Neural cell (in vitro differentiated cells): Measurements from ENCODE around the gene SP140. TPM values are rescaled to one million over a fixed set of nuclear protein-coding genes. Genes with fewer than 3 reads are reported as not detected.

Experiments used
- H2AFZ ChIP-seq: fragments of 200-600, 300-800 bp; sonication (generic), shearing (Covaris generic); 2 replicates; pipeline ENCODE4 v1.6.0; 2014; ENCODE audit warnings: low read depth, mild to moderate bottlenecking, antibody characterized with exemption, low read length, moderate library complexity
- H3F3A ChIP-seq: fragments of 200-600 bp; shearing (Covaris generic); 2 replicates; pipeline ENCODE4 v1.6.1; 2016; ENCODE audit warnings: mild to moderate bottlenecking, moderate library complexity, mixed read lengths, antibody characterized with exemption, low read length; ENCODE audit not compliant: insufficient read depth, poor library complexity, severe bottlenecking
- H3K27ac ChIP-seq: fragments of 200-600, 300-800 bp; sonication (generic), shearing (Covaris generic); 2 replicates; pipeline ENCODE4 v1.5.1; 2014; ENCODE audit warnings: mild to moderate bottlenecking, low read length, moderate library complexity
- H3K27me3 ChIP-seq: fragments of 300-800, 200-600 bp; sonication (generic), shearing (Covaris generic); 2 replicates; pipeline ENCODE4 v1.6.0; 2014; ENCODE audit warnings: mild to moderate bottlenecking, low read depth, low read length, moderate library complexity; ENCODE audit not compliant: insufficient read depth
- H3K36me3 ChIP-seq: fragments of 300-800, 200-600 bp; sonication (generic), shearing (Covaris generic); 2 replicates; pipeline ENCODE4 v1.5.1; 2014; ENCODE audit warnings: mild to moderate bottlenecking, antibody characterized with exemption, low read length, moderate library complexity; ENCODE audit not compliant: insufficient read depth
- H3K4me2 ChIP-seq: fragments of 300-800, 200-600 bp; sonication (generic), shearing (Covaris generic); 2 replicates; pipeline ENCODE4 v1.6.0; 2014; ENCODE audit warnings: mild to moderate bottlenecking, low read length
- H3K4me3 ChIP-seq: fragments of 300-800, 200-600 bp; sonication (generic), shearing (Covaris generic); 2 replicates; pipeline ENCODE4 v1.5.1; 2014; ENCODE audit warnings: mild to moderate bottlenecking, low read length, moderate library complexity
- H3K79me2 ChIP-seq: fragments of 200-600 bp; shearing (Covaris generic); replicated peaks from 2 replicates; pipeline ENCODE4 v1.6.0; 2014; ENCODE audit warnings: mild to moderate bottlenecking, low read length, moderate library complexity; ENCODE audit not compliant: insufficient read depth
- H3K9ac ChIP-seq: fragments of 300-800, 200-600 bp; sonication (generic), shearing (Covaris generic); 2 replicates; pipeline ENCODE4 v1.6.1; 2016; ENCODE audit warnings: mild to moderate bottlenecking, low read length, mixed read lengths
- H3K9me2 ChIP-seq: fragments of 200-600 bp; shearing (Covaris generic); 2 replicates; pipeline ENCODE4 v1.6.1; 2016; ENCODE audit warnings: mild to moderate bottlenecking, low read length, mixed read lengths; ENCODE audit not compliant: insufficient read depth
- H3K9me3 ChIP-seq: fragments of 200-600, 300-800 bp; sonication (generic), shearing (Covaris generic); 2 replicates; pipeline ENCODE4 v1.6.1; 2016; ENCODE audit warnings: mild to moderate bottlenecking, mixed run types, low read length, moderate library complexity, mixed read lengths
- H4K20me1 ChIP-seq: fragments of 200-600 bp; shearing (Covaris generic); 2 replicates; pipeline ENCODE4 v1.6.1; 2016; ENCODE audit warnings: mild to moderate bottlenecking, mixed run types; ENCODE audit not compliant: insufficient read depth
- EP300 ChIP-seq: fragments of 450-650 bp; conservative IDR thresholded peaks from 2 replicates; pipeline ENCODE4 v1.6.1; 2014; ENCODE audit warnings: antibody characterized with exemption, mild to moderate bottlenecking, moderate library complexity; ENCODE audit not compliant: poor library complexity, severe bottlenecking
- EZH2 ChIP-seq: fragments of 200-600, 300-800 bp; shearing (Covaris generic), sonication (generic); IDR thresholded peaks from 2 replicates; pipeline ENCODE4 v1.6.1; 2014; ENCODE audit warnings: antibody characterized with exemption, low read length, borderline replicate concordance, mild to moderate bottlenecking; ENCODE audit not compliant: insufficient read depth, poor library complexity, severe bottlenecking
- MXI1 ChIP-seq: fragments of 450-650 bp; conservative IDR thresholded peaks from 2 replicates; pipeline ENCODE4 v1.6.1; 2014; ENCODE audit warnings: antibody characterized with exemption, mild to moderate bottlenecking; ENCODE audit not compliant: poor library complexity, severe bottlenecking
- POLR2AphosphoS5 ChIP-seq: IDR thresholded peaks from 2 replicates; pipeline ENCODE4 v1.6.1; 2012
- RAD21 ChIP-seq: fragments of 450-650 bp; conservative IDR thresholded peaks from 2 replicates; pipeline ENCODE4 v1.6.1; 2014; ENCODE audit warnings: antibody characterized with exemption, mild to moderate bottlenecking, moderate library complexity
- SMC3 ChIP-seq: fragments of 450-650 bp; conservative IDR thresholded peaks from 2 replicates; pipeline ENCODE4 v1.6.1; 2014; ENCODE audit warnings: antibody characterized with exemption, mild to moderate bottlenecking, moderate library complexity; ENCODE audit not compliant: poor library complexity
- TAF1 ChIP-seq: IDR thresholded peaks from 2 replicates; pipeline ENCODE4 v1.6.1; 2012; ENCODE audit warnings: low read depth
- polyA plus RNA-seq: library from polyadenylated mRNA; depleted of rRNA; stranded (reverse); fragments of >200 nt; gene quantifications from 2 replicates; pipeline ENCODE4 v1.2.3, GENCODE V29; 2014
- TF ChIP-seq, protein P1 (sequence below): fragments of 450-650 bp; IDR thresholded peaks from 2 replicates; pipeline ENCODE4 v1.5.1; 2014; ENCODE audit warnings: antibody characterized with exemption, mild to moderate bottlenecking, moderate library complexity; ENCODE audit not compliant: poor library complexity, severe bottlenecking
- TF ChIP-seq, protein P2 (sequence below): IDR thresholded peaks from 2 replicates; pipeline ENCODE4 v1.6.1; 2012; ENCODE audit warnings: borderline replicate concordance

The SP140 gene
- polyA plus RNA-seq, 1 donor from 2014 or later: 0.74 TPM

DNA sequence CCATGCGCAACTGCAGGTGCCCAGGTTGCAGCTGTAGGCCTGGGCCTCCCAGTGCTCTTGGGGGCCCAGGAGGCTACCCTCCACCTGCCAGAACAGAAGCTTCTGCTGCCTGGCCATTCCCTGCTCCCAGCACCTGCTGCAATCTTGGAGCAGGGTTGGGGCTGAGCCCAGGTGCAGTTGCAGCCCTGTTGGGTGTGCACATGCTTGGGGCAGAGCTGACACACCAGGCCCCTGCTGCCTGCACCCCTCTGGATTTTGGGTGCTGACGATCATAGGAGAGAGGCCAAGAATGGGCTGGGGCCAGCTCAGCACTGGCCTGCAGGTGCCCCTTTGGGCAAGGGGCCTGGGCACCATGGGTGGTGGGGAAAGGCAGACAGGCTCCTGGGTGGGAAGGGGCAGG is 80.9 kb downstream of the SP140 start:
- H3F3A ChIP-seq: no peaks in the 10 kb centered on the region
- H3K27me3 ChIP-seq: no peaks in the 10 kb centered on the region
- H3K9me2 ChIP-seq: no peaks in the 10 kb centered on the region
- H2AFZ ChIP-seq: no peak overlapping the region
- no peak overlapping the region for H3K27ac ChIP-seq
- H3K9me3 ChIP-seq: no peaks in the 10 kb centered on the region
- no peak overlapping the region for H3K4me3 ChIP-seq
- no peaks in the 10 kb centered on the region for H3K36me3 ChIP-seq
- H3K4me2 ChIP-seq: no peak overlapping the region
- no peaks in the 10 kb centered on the region for H4K20me1 ChIP-seq
- TF ChIP-seq EZH2: no peak
- no peak for TF ChIP-seq EP300
- TF ChIP-seq, protein P1, sequence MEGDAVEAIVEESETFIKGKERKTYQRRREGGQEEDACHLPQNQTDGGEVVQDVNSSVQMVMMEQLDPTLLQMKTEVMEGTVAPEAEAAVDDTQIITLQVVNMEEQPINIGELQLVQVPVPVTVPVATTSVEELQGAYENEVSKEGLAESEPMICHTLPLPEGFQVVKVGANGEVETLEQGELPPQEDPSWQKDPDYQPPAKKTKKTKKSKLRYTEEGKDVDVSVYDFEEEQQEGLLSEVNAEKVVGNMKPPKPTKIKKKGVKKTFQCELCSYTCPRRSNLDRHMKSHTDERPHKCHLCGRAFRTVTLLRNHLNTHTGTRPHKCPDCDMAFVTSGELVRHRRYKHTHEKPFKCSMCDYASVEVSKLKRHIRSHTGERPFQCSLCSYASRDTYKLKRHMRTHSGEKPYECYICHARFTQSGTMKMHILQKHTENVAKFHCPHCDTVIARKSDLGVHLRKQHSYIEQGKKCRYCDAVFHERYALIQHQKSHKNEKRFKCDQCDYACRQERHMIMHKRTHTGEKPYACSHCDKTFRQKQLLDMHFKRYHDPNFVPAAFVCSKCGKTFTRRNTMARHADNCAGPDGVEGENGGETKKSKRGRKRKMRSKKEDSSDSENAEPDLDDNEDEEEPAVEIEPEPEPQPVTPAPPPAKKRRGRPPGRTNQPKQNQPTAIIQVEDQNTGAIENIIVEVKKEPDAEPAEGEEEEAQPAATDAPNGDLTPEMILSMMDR: no peak
- no peak for TF ChIP-seq RAD21
- TF ChIP-seq SMC3: no peak
- TF ChIP-seq, protein P2, sequence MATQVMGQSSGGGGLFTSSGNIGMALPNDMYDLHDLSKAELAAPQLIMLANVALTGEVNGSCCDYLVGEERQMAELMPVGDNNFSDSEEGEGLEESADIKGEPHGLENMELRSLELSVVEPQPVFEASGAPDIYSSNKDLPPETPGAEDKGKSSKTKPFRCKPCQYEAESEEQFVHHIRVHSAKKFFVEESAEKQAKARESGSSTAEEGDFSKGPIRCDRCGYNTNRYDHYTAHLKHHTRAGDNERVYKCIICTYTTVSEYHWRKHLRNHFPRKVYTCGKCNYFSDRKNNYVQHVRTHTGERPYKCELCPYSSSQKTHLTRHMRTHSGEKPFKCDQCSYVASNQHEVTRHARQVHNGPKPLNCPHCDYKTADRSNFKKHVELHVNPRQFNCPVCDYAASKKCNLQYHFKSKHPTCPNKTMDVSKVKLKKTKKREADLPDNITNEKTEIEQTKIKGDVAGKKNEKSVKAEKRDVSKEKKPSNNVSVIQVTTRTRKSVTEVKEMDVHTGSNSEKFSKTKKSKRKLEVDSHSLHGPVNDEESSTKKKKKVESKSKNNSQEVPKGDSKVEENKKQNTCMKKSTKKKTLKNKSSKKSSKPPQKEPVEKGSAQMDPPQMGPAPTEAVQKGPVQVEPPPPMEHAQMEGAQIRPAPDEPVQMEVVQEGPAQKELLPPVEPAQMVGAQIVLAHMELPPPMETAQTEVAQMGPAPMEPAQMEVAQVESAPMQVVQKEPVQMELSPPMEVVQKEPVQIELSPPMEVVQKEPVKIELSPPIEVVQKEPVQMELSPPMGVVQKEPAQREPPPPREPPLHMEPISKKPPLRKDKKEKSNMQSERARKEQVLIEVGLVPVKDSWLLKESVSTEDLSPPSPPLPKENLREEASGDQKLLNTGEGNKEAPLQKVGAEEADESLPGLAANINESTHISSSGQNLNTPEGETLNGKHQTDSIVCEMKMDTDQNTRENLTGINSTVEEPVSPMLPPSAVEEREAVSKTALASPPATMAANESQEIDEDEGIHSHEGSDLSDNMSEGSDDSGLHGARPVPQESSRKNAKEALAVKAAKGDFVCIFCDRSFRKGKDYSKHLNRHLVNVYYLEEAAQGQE: no peak
- TF ChIP-seq POLR2AphosphoS5: no peak
- no peak for TF ChIP-seq MXI1
- TF ChIP-seq TAF1: no peak
- no peak overlapping the region for H3K9ac ChIP-seq
- no peaks in the 10 kb centered on the region for H3K79me2 ChIP-seq

DNA sequence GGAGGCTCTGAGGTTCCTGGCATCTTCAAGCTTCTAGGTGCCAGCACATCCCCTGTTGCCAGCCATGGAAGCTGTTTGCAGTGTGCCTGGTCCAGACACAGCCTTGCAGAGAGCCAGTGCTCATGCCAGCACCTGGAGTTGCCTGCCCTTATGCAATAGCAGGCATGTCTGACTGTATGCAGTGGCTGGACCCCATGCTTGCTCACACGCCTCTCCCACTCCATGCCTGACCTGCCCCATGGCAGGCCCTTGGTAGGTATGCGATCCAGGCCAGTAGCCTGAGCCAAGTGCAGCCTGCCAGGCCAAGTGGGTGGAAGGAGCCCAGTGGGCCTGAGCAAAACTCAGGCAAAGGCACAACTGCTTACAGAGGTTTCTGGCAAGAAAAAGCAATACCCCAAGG is 81.9 kb downstream of the SP140 start:
- no peaks in the 10 kb centered on the region for H3K79me2 ChIP-seq
- H3K9me2 ChIP-seq: no peaks in the 10 kb centered on the region
- no peak overlapping the region for H3K27ac ChIP-seq
- no peak for TF ChIP-seq MXI1
- no peak for TF ChIP-seq EP300
- TF ChIP-seq, protein P2: no peak
- no peak for TF ChIP-seq SMC3
- no peak for TF ChIP-seq POLR2AphosphoS5
- TF ChIP-seq EZH2: no peak
- TF ChIP-seq RAD21: no peak
- TF ChIP-seq, protein P1: no peak
- no peak for TF ChIP-seq TAF1
- no peaks in the 10 kb centered on the region for H3K27me3 ChIP-seq
- no peaks in the 10 kb centered on the region for H3F3A ChIP-seq
- no peak overlapping the region for H3K4me3 ChIP-seq
- H3K9ac ChIP-seq: no peak overlapping the region
- no peak overlapping the region for H3K4me2 ChIP-seq
- H3K36me3 ChIP-seq: no peaks in the 10 kb centered on the region
- no peaks in the 10 kb centered on the region for H3K9me3 ChIP-seq
- no peaks in the 10 kb centered on the region for H4K20me1 ChIP-seq
- no peak overlapping the region for H2AFZ ChIP-seq
